ENCODE data around the gene TPSB2. TPM values are rescaled to one million over a fixed set of nuclear protein-coding genes. Genes with fewer than 3 reads are reported as not detected.

The TPSB2 gene
- total RNA-seq, 1 experiment from 2014 or later: not detected

- DNase-seq (ENCODE audit: low read depth, low spot score) (no peak), ATAC-seq (no peak)
- intact Hi-C loops (cut with micrococcal nuclease): no loop called here
- H3K79me2 ChIP-seq (ENCODE audit: insufficient read depth, low read length): no peaks in the 10 kb centered on the region; the same call in 1 of the 2 replicates
- ChIA-PET POLR2A (no interaction called here), RAD21 (ENCODE audit: low non-redundant PET in 1 of 2, low total read pairs in 2 of 2, uncharacterized antibody in 2 of 2, unreplicated experiment in 2 of 2) (no interaction called here), CTCF (no interaction called here)
- no peaks in the 10 kb centered on the region for H3K36me3 ChIP-seq (ENCODE audit: control insufficient read depth in 1 of 2, insufficient read depth in 2 of 2, low read length in 2 of 2)
- TF ChIP-seq ZBTB33 (IDR thresholded peaks at IDR 0.05; ENCODE audit: extremely low read depth, insufficient replicate concordance, low read length) (no peak), EZH2 (IDR thresholded peaks at IDR 0.05) (no peak), POLR2AphosphoS5 (IDR thresholded peaks at IDR 0.05; ENCODE audit: low read depth, low read length) (no peak), CTCF (IDR thresholded peaks at IDR 0.05 in 2 of 3, conservative IDR thresholded peaks at IDR 0.05 in 1 of 3; ENCODE audit: borderline replicate concordance in 1 of 3, insufficient read depth in 1 of 3, low read depth in 2 of 3, low read length in 2 of 3) (peak in 2 of 3 experiments; percentile 29 to 30; a peak in 3 of 6 replicates)
- H3K27me3 ChIP-seq (ENCODE audit: insufficient read depth, low read length): no peaks in the 10 kb centered on the region
- no peak overlapping the region for H3K4me3 ChIP-seq (replicated peaks in 1 of 2; ENCODE audit: low read depth in 1 of 2, low read length in 2 of 2)
- H3K9me2 ChIP-seq (ENCODE audit: insufficient read depth): no peaks in the 10 kb centered on the region
- no peak overlapping the region for H3K4me2 ChIP-seq (ENCODE audit: low read length)
- BruUV-seq (replicated peaks): no TSS peak
- no peaks in the 10 kb centered on the region for H3K9me3 ChIP-seq (ENCODE audit: control insufficient read depth in 1 of 2, insufficient read depth in 1 of 2, low read depth in 1 of 2, low read length in 2 of 2)
- H3K27ac ChIP-seq (ENCODE audit: low read depth, low read length): no peak overlapping the region; the same call in 1 of the 2 replicates
- peaks cover 24 to 42% of the 10 kb centered on the region in 2 experiments for H3K4me1 ChIP-seq (ENCODE audit: control insufficient read depth in 1 of 2, insufficient read depth in 2 of 2, low read length in 2 of 2)
- no peaks in the 10 kb centered on the region for H4K20me1 ChIP-seq (ENCODE audit: insufficient read depth)
- no peak overlapping the region for H2AFZ ChIP-seq (ENCODE audit: low read depth, low read length, poor library complexity, severe bottlenecking)
- H3K9ac ChIP-seq (ENCODE audit: low read length): no peak overlapping the region
These were observed 45.7 kb downstream of the TPSB2 start for GRCh38 chr16:1184156-1184868.
